HL-60 (cell line): ENCODE measurements around the gene SP140.

ENCODE experiments used
- GABPA ChIP-seq: IDR thresholded peaks from 2 replicates; pipeline ENCODE4 v1.6.1; 2012; ENCODE audit warnings: low read depth
- POLR2AphosphoS5 ChIP-seq: IDR thresholded peaks from 2 replicates; pipeline ENCODE4 v1.6.1; 2012; ENCODE audit warnings: low read depth
- SPI1 ChIP-seq: IDR thresholded peaks from 2 replicates; pipeline ENCODE4 v1.6.1; 2012; ENCODE audit warnings: low read depth, mild to moderate bottlenecking, borderline replicate concordance
- TF ChIP-seq, protein P1 (sequence below): IDR thresholded peaks from one replicate; pipeline ENCODE4 v1.5.1; 2011; ENCODE audit warnings: low read length, control low read depth, inconsistent platforms; ENCODE audit not compliant: insufficient read depth
- TF ChIP-seq, protein P2 (sequence below): IDR thresholded peaks from 2 replicates; pipeline ENCODE4 v1.6.1; 2012; ENCODE audit warnings: low read depth; ENCODE audit not compliant: insufficient replicate concordance

DNA sequence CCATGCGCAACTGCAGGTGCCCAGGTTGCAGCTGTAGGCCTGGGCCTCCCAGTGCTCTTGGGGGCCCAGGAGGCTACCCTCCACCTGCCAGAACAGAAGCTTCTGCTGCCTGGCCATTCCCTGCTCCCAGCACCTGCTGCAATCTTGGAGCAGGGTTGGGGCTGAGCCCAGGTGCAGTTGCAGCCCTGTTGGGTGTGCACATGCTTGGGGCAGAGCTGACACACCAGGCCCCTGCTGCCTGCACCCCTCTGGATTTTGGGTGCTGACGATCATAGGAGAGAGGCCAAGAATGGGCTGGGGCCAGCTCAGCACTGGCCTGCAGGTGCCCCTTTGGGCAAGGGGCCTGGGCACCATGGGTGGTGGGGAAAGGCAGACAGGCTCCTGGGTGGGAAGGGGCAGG, 80.9 kb downstream of the SP140 start:
- TF ChIP-seq, protein P1, sequence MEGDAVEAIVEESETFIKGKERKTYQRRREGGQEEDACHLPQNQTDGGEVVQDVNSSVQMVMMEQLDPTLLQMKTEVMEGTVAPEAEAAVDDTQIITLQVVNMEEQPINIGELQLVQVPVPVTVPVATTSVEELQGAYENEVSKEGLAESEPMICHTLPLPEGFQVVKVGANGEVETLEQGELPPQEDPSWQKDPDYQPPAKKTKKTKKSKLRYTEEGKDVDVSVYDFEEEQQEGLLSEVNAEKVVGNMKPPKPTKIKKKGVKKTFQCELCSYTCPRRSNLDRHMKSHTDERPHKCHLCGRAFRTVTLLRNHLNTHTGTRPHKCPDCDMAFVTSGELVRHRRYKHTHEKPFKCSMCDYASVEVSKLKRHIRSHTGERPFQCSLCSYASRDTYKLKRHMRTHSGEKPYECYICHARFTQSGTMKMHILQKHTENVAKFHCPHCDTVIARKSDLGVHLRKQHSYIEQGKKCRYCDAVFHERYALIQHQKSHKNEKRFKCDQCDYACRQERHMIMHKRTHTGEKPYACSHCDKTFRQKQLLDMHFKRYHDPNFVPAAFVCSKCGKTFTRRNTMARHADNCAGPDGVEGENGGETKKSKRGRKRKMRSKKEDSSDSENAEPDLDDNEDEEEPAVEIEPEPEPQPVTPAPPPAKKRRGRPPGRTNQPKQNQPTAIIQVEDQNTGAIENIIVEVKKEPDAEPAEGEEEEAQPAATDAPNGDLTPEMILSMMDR: no peak
- no peak for TF ChIP-seq GABPA
- no peak for TF ChIP-seq POLR2AphosphoS5
- TF ChIP-seq, protein P2, sequence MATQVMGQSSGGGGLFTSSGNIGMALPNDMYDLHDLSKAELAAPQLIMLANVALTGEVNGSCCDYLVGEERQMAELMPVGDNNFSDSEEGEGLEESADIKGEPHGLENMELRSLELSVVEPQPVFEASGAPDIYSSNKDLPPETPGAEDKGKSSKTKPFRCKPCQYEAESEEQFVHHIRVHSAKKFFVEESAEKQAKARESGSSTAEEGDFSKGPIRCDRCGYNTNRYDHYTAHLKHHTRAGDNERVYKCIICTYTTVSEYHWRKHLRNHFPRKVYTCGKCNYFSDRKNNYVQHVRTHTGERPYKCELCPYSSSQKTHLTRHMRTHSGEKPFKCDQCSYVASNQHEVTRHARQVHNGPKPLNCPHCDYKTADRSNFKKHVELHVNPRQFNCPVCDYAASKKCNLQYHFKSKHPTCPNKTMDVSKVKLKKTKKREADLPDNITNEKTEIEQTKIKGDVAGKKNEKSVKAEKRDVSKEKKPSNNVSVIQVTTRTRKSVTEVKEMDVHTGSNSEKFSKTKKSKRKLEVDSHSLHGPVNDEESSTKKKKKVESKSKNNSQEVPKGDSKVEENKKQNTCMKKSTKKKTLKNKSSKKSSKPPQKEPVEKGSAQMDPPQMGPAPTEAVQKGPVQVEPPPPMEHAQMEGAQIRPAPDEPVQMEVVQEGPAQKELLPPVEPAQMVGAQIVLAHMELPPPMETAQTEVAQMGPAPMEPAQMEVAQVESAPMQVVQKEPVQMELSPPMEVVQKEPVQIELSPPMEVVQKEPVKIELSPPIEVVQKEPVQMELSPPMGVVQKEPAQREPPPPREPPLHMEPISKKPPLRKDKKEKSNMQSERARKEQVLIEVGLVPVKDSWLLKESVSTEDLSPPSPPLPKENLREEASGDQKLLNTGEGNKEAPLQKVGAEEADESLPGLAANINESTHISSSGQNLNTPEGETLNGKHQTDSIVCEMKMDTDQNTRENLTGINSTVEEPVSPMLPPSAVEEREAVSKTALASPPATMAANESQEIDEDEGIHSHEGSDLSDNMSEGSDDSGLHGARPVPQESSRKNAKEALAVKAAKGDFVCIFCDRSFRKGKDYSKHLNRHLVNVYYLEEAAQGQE: no peak
- TF ChIP-seq SPI1: no peak
